ENCODE results near the gene COL16A1. TPM values are rescaled to one million over a fixed set of nuclear protein-coding genes. Genes with fewer than 3 reads are reported as not detected.

Gene COL16A1
- total and polyA plus RNA-seq, 2 of the 13 experiments (the other 11 are each of a cell fraction or from before 2014, with no cell fraction given), result 4.3 to 12.2 TPM

DNA sequence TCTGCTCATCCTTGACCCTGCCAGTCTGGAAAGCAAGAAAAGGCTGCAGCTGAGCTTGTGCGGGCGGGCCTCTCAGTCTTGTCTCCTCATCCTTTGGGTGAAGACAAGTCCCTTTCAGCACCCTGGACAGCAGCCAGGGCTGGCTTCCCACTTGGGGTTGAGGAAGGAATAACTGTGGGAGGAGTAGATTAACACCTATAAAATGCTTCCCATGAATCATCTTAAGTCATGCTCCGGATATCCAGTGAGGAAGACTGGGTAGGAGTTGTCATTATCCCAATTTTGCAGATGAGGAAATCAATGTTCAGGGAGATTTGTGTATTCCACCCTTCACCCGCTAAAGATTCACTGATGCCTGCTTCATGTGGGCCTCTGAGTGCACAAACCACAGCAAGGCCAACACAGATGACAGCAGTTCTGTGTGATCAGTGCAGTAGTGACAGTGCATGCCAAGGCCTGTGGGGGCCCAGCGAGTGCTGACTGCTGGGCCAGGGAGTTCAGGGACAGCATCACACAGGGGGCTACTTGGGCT lies 20.1 kb upstream of the COL16A1 start (continued):
- TF ChIP-seq, protein P1, sequence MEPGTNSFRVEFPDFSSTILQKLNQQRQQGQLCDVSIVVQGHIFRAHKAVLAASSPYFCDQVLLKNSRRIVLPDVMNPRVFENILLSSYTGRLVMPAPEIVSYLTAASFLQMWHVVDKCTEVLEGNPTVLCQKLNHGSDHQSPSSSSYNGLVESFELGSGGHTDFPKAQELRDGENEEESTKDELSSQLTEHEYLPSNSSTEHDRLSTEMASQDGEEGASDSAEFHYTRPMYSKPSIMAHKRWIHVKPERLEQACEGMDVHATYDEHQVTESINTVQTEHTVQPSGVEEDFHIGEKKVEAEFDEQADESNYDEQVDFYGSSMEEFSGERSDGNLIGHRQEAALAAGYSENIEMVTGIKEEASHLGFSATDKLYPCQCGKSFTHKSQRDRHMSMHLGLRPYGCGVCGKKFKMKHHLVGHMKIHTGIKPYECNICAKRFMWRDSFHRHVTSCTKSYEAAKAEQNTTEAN (CRISPR knock-in tag; conservative IDR thresholded peaks at IDR 0.05), result peak; percentile 78; the same call in 1 of the 2 replicates
- TF ChIP-seq, protein P2, sequence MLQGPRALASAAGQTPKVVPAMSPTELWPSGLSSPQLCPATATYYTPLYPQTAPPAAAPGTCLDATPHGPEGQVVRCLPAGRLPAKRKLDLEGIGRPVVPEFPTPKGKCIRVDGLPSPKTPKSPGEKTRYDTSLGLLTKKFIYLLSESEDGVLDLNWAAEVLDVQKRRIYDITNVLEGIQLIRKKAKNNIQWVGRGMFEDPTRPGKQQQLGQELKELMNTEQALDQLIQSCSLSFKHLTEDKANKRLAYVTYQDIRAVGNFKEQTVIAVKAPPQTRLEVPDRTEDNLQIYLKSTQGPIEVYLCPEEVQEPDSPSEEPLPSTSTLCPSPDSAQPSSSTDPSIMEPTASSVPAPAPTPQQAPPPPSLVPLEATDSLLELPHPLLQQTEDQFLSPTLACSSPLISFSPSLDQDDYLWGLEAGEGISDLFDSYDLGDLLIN (CRISPR knock-in tag; IDR thresholded peaks at IDR 0.05; ENCODE audit: borderline replicate concordance), result peak; percentile 57; the same call in 1 of the 2 replicates
- TF ChIP-seq ZNF44 (CRISPR knock-in tag; IDR thresholded peaks at IDR 0.05), result no peak
- no peak for TF ChIP-seq MZF1 (CRISPR knock-in tag; IDR thresholded peaks at IDR 0.05; ENCODE audit: borderline replicate concordance)
- peak; percentile 62; the same call in 1 of the 2 replicates for TF ChIP-seq HES4 (CRISPR knock-in tag; IDR thresholded peaks at IDR 0.05; ENCODE audit: borderline replicate concordance)
- TF ChIP-seq, protein P3, sequence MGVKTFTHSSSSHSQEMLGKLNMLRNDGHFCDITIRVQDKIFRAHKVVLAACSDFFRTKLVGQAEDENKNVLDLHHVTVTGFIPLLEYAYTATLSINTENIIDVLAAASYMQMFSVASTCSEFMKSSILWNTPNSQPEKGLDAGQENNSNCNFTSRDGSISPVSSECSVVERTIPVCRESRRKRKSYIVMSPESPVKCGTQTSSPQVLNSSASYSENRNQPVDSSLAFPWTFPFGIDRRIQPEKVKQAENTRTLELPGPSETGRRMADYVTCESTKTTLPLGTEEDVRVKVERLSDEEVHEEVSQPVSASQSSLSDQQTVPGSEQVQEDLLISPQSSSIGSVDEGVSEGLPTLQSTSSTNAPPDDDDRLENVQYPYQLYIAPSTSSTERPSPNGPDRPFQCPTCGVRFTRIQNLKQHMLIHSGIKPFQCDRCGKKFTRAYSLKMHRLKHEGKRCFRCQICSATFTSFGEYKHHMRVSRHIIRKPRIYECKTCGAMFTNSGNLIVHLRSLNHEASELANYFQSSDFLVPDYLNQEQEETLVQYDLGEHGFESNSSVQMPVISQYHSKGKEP (CRISPR knock-in tag; IDR thresholded peaks at IDR 0.05), result peak; percentile 92; the same call in 1 of the 2 replicates
- TF ChIP-seq MAFK (conservative IDR thresholded peaks at IDR 0.05 in 1 of 2, IDR thresholded peaks at IDR 0.05 in 1 of 2; ENCODE audit: low read length in 2 of 2), result no peak
- TF ChIP-seq SNAI1 (CRISPR knock-in tag; IDR thresholded peaks at IDR 0.05; ENCODE audit: borderline replicate concordance), result no peak
- no peak for TF ChIP-seq ZBTB8A (CRISPR knock-in tag; IDR thresholded peaks at IDR 0.05; ENCODE audit: borderline replicate concordance, low read depth)
- TF ChIP-seq, protein P4, sequence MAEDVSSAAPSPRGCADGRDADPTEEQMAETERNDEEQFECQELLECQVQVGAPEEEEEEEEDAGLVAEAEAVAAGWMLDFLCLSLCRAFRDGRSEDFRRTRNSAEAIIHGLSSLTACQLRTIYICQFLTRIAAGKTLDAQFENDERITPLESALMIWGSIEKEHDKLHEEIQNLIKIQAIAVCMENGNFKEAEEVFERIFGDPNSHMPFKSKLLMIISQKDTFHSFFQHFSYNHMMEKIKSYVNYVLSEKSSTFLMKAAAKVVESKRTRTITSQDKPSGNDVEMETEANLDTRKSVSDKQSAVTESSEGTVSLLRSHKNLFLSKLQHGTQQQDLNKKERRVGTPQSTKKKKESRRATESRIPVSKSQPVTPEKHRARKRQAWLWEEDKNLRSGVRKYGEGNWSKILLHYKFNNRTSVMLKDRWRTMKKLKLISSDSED (CRISPR knock-in tag; IDR thresholded peaks at IDR 0.05), result no peak
- TF ChIP-seq, protein P5, sequence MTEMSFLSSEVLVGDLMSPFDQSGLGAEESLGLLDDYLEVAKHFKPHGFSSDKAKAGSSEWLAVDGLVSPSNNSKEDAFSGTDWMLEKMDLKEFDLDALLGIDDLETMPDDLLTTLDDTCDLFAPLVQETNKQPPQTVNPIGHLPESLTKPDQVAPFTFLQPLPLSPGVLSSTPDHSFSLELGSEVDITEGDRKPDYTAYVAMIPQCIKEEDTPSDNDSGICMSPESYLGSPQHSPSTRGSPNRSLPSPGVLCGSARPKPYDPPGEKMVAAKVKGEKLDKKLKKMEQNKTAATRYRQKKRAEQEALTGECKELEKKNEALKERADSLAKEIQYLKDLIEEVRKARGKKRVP (CRISPR knock-in tag; IDR thresholded peaks at IDR 0.05), result peak in 1 of 2 experiments; percentile 24; a peak in 1 of 4 replicates
- peak; percentile 85; the same call in 1 of the 2 replicates for TF ChIP-seq ZNF264 (CRISPR knock-in tag; IDR thresholded peaks at IDR 0.05)
- TF ChIP-seq MXD4 (CRISPR knock-in tag; IDR thresholded peaks at IDR 0.05), result peak; percentile 40; the same call in 1 of the 2 replicates
- TF ChIP-seq FOSL2 (CRISPR knock-in tag; IDR thresholded peaks at IDR 0.05), result peak; percentile 64; the same call in 1 of the 2 replicates
- TF ChIP-seq, protein P6, sequence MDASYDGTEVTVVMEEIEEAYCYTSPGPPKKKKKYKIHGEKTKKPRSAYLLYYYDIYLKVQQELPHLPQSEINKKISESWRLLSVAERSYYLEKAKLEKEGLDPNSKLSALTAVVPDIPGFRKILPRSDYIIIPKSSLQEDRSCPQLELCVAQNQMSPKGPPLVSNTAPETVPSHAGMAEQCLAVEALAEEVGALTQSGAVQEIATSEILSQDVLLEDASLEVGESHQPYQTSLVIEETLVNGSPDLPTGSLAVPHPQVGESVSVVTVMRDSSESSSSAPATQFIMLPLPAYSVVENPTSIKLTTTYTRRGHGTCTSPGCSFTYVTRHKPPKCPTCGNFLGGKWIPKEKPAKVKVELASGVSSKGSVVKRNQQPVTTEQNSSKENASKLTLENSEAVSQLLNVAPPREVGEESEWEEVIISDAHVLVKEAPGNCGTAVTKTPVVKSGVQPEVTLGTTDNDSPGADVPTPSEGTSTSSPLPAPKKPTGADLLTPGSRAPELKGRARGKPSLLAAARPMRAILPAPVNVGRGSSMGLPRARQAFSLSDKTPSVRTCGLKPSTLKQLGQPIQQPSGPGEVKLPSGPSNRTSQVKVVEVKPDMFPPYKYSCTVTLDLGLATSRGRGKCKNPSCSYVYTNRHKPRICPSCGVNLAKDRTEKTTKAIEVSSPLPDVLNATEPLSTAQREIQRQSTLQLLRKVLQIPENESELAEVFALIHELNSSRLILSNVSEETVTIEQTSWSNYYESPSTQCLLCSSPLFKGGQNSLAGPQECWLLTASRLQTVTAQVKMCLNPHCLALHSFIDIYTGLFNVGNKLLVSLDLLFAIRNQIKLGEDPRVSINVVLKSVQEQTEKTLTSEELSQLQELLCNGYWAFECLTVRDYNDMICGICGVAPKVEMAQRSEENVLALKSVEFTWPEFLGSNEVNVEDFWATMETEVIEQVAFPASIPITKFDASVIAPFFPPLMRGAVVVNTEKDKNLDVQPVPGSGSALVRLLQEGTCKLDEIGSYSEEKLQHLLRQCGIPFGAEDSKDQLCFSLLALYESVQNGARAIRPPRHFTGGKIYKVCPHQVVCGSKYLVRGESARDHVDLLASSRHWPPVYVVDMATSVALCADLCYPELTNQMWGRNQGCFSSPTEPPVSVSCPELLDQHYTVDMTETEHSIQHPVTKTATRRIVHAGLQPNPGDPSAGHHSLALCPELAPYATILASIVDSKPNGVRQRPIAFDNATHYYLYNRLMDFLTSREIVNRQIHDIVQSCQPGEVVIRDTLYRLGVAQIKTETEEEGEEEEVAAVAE (CRISPR knock-in tag; IDR thresholded peaks at IDR 0.05; ENCODE audit: borderline replicate concordance), result peak; percentile 82; the same call in 1 of the 2 replicates
- TF ChIP-seq GATAD2A (CRISPR knock-in tag; IDR thresholded peaks at IDR 0.05), result 0 out of 2 replicates have a peak, but pooled peaks have one; percentile 13
